ENCODE results near the gene ARRDC3.

DNA sequence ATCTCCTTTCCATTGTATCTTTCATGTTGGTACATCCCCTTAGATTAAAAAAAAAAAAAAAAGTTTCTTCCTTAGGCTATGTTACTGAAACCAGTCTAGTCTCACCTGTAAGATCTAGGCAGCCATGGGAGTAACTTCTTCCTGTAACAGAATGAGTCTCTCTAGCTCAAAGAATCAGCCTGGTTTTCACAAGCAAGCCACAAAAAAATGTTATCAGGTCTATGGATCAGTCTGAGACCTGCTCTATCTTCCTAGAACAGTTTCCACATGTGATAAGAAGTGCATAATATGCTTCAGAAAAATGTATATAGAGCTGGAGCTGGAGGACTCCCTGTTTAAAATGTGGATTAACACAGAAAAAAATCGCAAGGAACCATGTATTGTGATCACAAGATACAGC, 53.8 kb downstream of the ARRDC3 start:
- TF ChIP-seq, protein P1, sequence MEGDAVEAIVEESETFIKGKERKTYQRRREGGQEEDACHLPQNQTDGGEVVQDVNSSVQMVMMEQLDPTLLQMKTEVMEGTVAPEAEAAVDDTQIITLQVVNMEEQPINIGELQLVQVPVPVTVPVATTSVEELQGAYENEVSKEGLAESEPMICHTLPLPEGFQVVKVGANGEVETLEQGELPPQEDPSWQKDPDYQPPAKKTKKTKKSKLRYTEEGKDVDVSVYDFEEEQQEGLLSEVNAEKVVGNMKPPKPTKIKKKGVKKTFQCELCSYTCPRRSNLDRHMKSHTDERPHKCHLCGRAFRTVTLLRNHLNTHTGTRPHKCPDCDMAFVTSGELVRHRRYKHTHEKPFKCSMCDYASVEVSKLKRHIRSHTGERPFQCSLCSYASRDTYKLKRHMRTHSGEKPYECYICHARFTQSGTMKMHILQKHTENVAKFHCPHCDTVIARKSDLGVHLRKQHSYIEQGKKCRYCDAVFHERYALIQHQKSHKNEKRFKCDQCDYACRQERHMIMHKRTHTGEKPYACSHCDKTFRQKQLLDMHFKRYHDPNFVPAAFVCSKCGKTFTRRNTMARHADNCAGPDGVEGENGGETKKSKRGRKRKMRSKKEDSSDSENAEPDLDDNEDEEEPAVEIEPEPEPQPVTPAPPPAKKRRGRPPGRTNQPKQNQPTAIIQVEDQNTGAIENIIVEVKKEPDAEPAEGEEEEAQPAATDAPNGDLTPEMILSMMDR (conservative IDR thresholded peaks at IDR 0.05; ENCODE audit: low read depth, low read length) = no peak
- TF ChIP-seq EZH2 (IDR thresholded peaks at IDR 0.05; ENCODE audit: borderline replicate concordance, low read depth, low read length, poor library complexity, severe bottlenecking) = no peak
